Endometrial microvascular endothelial cells (primary cell): ENCODE results near the gene BTK. TPM values are rescaled to one million over a fixed set of nuclear protein-coding genes. Genes with fewer than 3 reads are reported as not detected.
"Not testable (repeated sequence)": the region's sequence is repeated elsewhere in the genome, so short reads cannot be mapped to it uniquely, and the experiment has no call there.

Source experiments
- in situ Hi-C: cut with HindIII; loops from 2 replicates; pipeline ENCODE4 v1.10.0; 2017; ENCODE audit warnings: low sequenced_read_pairs, low pct_unique_long_range_greater_than_20kb; ENCODE audit errors: inconsistent ontology term
- total RNA-seq: library from RNA; depleted of rRNA; stranded (reverse); fragments of >200 nt; gene quantifications from one replicate; pipeline ENCODE4 v1.2.3, GENCODE V29; 2015; ENCODE audit errors: inconsistent ontology term

The BTK gene
- total RNA-seq, 1 donor from 2014 or later, result not detected

DNA sequence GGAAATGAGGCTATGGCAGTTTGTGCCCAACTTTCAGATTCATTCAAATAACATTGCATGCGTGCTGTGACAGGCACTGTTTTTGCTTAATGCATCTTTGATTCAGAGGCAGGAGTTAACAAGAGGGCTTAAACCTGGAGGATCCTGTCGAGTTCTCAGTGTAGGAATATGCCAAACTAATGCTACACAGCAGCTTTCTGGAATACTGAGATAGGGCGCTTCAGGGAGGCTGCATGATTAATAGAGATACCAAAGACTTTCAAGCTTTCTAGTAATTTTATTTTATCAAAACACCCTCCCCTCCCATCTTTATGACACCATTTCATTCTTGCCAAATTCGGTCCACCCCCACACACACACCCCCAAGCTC, 36.8 kb downstream of the BTK start:
- in situ Hi-C loops, result no loop called here

DNA sequence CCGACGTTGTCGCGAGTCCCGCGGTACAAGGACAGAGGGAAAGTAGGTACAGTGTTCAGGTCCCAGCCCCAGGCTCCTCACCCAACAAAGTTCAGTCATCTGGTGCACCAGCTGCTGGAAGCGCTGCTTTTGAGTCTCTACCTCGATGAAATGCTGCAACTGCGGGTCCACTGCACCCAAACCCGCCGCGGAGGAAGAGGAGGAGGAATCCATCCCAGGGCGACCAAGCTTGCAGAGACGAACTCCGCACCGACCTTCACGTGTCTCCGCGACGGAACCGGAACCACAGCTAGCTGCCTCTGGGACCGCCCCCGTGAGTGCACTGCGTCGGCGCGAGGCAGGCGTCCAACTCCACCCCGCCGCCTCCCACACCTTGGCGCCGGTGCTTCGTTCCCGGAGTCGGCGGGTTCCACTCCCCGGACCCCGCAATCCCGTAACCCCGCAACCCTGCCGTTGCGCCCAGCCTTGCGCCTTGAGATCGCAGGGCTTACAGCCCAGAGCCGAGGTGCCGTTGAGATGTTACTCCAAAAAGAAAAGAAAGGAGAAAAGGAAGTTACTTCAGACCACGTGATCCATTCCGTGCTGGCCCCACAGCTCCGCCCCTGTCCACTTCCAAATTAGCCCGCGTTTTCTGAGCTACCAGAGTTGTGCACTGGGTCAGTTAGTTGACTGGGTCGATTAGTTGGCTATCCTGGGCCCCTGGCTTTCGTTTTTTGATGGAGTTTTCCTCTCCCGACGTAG, 37.4 kb downstream of the BTK start, which contains the start of gene TIMM8A:
TIMM8A (minus strand) TSS at position 291 of the 741 bp plus-strand sequence; CDS start at position 213, 78 bp downstream.
- in situ Hi-C loops, result no loop called here

DNA sequence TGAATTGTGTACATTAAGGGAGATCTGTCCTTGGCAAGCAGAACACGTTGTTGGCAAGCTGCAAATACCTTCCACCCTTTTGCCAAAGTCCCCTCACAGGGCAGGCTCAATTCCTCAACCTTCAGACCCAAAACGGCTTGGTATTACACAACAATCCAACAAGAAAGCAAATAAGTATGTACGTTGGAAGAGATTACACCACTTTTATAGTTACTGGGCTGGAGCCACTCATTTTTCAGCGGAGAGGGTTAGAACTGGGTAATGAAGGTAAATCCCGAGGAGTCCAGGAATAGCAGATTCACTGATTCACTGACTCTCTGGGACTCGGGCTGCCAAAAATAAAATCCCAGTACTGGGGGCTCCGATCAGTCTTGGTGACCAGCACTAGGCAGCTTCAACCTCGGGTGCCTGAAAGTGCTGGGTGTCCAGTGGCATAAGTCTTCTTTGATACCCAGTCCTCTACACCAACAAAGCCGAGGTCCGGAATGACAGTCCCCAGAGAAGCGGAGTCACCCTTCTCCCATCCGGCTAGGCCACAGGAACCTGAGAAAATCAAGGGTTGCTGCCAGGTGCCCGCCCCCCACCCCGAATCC, 38.0 kb downstream of the BTK start:
- in situ Hi-C loops, result no loop called here

DNA sequence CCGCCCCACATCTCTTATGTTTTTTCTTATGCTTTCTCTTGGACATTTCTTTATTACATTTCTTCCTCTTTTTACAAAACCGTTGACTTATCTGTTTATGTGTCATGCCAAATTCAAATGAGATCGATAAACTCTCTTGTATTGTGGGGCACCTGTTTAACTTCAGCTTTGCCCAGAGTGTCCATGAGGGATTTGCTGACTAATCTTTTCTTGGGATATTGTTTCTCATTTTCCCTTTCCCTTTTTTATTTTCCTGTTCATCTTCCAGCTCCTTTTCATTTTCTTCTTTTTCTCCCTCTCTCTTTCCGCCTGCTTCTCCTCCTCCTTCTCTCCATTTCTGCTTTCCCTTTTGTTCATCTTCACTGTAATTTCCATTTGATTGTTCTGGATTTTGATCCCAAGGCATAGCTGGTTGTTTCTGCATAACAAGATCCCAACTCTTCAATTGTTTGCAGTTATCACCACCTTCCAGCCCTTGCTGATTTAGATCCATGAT, 48.2 kb downstream of the BTK start:
- in situ Hi-C loops, result no loop called here

DNA sequence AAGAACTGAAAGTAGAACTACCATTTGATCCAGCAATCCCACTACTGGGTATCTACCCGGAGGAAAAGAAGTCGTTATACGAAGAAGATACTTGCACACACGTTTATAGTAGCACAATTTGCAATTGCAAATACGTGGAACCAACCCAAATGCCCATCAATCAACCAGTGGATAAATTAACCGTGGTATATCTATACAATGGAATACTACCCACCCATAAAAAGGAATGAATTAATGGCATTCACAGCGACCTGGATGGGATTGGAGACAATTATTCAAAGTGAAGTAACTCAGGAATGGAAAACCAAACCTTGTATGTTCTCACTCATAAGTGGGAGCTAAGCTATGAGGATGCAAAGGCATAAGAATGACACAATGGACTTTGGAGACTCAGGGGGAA, 51.7 kb downstream of the BTK start:
- in situ Hi-C loops, result not testable (repeated sequence)

DNA sequence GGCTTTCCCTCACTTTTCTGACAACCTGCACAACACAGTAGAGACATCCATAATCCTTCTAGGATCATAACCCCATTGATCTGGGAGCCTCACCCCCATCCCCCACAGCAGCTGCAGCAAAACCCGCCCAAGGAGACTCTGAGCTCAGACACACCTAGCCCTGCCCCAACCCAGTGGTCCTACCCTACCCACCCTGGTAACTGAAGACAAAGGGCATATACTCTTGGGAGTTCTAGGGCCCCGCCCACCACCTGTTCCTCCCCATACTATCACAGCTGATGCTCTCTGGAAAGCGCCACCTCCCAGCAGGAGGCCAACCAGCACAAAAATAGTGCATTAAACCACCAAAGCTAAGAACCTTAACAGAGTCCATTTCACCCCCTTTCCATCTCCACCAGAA, 59.4 kb downstream of the BTK start:
- in situ Hi-C loops, result not testable (repeated sequence)

DNA sequence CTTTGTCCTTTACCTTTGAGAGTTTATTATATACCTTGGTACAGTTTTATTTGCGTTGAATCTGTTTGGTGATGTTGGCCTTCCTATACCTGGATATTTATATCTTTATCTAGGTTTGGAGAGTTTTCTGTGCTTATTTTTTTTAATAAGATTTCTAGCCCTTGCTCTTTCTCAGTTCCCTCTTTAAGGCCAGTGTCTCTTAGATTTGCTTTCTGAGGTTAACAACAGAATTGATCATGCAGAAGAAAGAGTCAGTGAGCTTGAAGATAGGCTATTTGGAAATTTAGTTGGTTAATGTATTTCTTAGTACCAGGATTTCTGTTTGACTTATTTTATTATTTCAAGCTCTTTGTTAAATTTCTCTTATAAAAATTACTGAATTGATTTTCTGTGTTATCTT, 82.2 kb downstream of the BTK start:
- in situ Hi-C loops, result no loop called here

Other genes with a start within 250 kb of the BTK start
- 0.56 TPM for gene DRP2, start 166.4 kb downstream of the BTK start, total RNA-seq
- 0.19 TPM for gene TAF7L, start 94.9 kb downstream of the BTK start, total RNA-seq
- gene TIMM8A, start 37.4 kb downstream of the BTK start, total RNA-seq, result 8.3 TPM
- gene RPL36A, start 4.8 kb upstream of the BTK start, total RNA-seq, result 2,392 TPM
- 61.9 TPM for gene GLA, start 21.7 kb upstream of the BTK start, total RNA-seq
- 57.1 TPM for gene HNRNPH2, start 22.0 kb upstream of the BTK start, total RNA-seq
- 2.4 TPM for gene ARMCX4, start 99.3 kb upstream of the BTK start, total RNA-seq
- 17.7 TPM for gene ARMCX1, start 164.4 kb upstream of the BTK start, total RNA-seq
- gene ARMCX6, start 231.8 kb upstream of the BTK start, total RNA-seq, result 55.0 TPM
- gene ARMCX3, start 237.0 kb upstream of the BTK start, total RNA-seq, result 50.9 TPM